CD4-positive, alpha-beta T cell treated with Interleukin-17A for 1 hour (primary cell): ENCODE data around the gene TMEM176B.

ENCODE experiments used
- DNase-seq: peaks from one replicate; pipeline ENCODE4 v3.0.0-alpha.2; 2020

Gene TMEM176B

DNA sequence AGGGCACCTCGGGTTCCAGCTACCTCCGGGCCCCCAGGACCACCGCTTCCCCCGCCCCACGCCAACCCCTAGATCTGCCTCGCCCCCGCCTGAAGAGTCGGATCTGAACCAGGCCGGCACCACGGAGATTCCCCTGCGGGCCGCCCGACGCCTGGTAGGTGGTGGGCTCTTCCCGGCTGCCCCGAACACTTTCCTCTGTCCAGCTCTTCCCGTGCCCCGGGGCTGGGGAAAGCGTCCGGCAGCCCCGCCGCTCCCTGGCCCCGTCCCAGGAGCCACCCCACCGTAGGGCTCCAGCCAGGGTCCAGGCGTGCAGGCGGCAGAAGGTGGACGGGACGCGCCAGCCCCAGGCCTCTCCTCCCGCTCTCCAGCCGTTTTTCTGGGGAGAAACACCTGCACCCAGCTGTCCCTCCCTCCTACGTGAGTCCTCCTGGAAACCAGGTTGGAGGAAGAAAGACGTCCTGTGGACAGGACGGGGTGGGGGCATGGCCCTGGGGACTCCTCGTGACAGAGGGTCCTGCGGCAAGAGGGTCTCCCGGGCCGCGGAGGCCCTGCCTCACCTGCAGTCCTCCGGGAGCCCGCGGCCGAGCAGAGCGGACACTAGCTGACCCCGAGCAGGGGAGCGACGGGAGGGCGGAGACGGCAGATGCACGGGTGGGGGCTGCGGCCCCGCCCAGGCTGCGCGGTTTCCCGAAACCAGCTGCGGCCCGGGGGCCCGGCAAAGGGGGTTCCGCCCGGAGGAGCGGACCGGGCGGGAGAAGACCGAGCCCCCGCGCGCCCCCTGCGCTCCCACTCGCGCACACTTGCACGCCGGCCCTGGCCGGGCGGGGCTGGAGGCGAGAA is at the start of gene TMEM176B:
Gene TMEM176B, minus strand, starts transcription at position 624 of the 840 bp plus-strand sequence. CDS start 3,795 bp downstream, outside the sequence.
- no peak for DNase-seq

DNA sequence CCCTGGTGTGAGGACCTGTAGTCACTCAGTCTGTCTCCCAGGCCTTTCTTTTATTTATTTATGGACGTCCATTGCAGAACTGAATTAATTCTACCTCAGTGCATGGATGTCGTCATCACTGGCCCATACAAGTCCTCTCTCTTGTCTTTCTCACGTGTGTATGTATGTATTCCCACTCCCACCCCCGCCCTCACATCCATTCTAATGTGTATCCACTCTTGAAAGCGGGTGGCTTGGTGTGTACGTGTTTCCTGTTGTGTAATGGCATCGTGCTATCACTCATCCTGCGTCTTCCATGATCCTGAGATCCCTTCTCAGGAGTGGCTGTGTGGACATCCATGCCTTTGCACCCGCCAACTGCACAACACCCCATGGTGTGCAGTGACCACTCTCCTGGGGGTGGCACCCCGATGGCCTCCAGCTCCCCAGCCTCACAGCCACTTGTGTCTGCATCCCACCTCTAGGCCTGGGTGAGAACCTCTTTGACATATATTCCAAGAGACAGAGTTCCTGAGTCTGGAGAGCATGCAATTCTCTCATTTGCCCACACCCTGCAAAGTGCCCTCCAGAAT is 49.1 kb upstream of the TMEM176B start:
- no peak for DNase-seq

DNA sequence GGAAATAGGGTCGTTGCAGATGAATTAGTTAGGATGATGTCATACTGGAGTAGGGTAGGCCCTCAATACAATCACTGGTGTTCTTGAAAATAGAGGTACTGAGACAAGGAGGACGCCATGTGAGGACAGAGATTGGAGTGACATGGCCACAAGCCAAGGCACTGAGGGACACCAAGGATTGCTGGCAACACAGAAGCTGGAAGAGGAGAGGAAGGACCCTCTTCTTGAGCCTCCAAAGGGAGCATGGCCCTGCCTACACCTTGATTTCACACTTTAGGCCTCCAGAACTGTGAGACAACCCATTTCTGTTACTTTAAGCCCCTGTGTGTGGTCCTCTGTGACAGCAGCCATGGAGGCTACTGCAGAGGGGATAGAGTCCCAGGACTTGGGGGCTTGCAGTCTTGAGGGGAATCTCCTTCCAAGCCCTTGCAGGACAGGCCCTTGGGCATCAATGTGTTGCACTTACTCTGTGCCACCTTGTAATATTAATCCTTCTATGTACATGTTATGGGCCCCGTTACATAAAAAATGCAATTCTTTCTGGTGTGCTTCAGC is 48.5 kb upstream of the TMEM176B start:
- DNase-seq, result no peak

DNA sequence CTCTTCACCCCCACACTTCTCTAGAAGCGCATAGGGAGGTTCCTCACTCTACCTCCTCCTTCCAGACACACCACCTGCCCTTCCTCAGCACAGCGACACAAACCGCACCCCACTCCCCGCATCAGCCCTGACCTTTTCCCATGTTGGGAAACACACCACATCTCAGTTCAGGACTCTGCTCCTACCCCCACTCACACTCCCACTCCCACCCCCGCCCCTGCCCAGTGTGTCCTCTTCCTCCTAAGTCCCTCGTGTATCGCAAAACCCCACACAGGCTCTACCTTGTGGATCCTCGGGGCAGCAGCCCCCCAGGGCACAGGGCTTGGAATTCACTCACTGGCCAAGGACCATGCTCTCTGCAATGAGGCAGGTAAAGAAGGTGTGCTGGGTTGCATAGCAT is 47.9 kb upstream of the TMEM176B start:
- no peak for DNase-seq

DNA sequence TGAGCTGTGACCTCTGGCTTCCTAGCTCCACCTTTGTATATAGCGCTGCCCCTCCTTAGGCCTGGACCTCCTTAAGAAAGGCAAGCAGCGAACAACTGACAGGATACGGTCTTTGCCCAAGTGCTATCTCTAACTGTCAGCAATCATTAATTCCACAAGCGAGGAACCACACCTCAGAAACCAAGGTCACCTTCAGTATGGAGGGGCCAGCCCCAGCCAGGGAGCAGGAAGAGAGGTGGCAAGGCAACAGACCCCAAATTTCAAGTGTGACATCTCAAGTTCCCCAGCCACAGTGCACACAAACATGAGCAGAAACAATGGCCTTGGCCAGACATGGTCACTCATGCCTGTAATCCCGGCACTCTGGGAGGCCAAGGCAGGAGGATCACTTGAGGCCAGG is 47.4 kb upstream of the TMEM176B start:
- no peak for DNase-seq

GRCh38 chr7:150846291-150847115 is 46.3 kb upstream of the TMEM176B start:
- DNase-seq, result no peak

DNA sequence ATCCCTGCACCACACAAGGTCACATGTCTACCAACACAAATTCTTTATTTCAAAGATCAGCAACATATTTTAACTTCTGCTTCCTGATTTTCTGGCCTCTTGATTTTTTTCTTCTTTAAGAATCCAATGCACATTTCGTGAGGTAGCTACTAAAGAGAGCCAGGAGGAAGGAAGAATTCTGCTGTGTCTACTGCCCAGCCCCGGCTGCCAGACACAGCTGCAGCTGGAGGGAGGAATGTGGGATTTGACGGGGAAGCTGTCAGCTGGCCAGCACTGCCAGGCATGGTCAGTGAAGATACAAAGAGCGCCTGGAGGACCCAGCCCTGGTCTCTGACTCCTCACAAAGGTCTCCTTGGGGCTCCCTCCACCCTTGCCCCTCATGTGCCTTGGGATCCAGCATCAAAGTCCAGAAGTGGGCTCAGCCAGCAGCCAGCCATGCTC is 45.3 kb upstream of the TMEM176B start:
- DNase-seq, result no peak

- DNase-seq, result no peak
Measured at GRCh38 chr7:150842716-150843115, 42.6 kb upstream of the TMEM176B start.

DNA sequence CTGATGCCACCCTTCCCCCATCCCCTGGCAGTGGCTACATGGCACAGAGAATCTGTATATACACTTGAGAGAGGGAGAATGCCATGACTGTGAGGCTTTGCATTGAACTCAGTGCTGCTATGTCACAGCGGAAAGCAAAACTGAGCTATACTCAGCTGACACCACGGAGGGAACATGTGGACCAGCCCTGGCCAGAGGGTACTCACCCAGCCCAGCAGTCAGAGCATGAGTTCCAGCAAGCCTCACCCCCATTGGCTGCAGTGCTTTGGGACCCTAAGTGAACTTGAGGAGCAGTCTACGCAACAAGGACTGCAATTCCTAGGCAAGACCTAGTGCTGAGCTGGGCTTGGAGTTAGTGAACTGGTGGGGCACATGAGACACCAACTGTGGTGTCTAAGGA is 41.9 kb upstream of the TMEM176B start:
- no peak for DNase-seq

GRCh38 chr7:150838965-150839650 is 38.9 kb upstream of the TMEM176B start:
- no peak for DNase-seq

- no peak for DNase-seq
Measured at GRCh38 chr7:150835702-150836280, 35.6 kb upstream of the TMEM176B start.

DNA sequence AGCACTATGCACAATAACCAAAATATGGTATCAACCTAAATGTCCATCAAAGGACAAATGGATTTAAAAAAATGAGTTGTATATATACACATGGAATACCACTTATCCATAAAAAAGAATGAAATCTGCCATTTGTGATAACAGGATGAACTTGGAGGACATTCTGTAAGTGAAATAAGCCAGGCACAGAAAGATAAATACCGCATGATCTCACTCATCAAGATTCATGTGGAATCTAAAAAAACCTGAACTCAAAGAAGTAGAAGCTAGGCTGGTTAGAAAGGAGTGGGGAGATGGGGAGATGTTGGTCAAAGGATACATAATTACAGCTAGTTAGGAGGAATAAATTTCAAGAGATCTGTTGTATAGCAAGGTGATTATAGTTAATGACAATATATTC is 34.9 kb upstream of the TMEM176B start:
- DNase-seq, result no peak

DNA sequence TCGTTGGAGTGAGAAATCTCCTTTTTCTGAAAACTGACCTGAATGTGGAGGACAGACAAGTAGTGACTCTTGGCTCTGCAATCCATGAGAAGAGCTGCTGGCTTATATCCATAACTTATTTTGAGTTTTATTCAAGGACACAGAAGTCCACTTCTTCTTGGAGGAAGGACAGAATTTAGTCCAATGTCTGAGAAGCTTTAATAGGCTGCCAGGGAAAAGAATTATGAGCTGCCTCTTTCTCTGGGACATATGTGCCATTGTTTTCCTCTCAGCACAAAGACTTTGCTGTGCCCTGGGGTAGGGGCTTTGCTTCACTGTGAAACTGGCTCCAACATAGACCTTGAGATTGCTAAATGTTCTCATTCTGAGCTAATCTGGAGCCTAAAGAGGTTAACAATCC is 31.7 kb upstream of the TMEM176B start:
- no peak for DNase-seq

DNA sequence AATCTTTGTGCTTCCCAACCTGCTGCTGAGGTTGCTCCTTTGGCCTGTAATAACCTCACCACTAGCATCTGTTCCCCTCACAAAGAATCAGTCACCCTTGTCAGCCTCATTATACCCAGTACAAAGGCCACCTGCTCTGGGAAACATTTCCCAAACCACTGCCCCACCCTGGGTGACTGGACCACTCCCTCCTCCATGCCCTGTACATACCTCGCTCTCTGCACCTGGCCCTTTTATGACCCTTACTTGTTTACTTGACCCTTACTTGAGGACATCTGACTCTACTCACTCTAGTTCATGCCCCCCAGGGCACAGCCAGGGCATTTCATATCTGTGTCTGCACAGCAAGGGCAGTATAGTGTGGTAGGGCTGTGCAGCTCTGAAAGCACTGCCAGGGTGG is 30.8 kb upstream of the TMEM176B start:
- DNase-seq, result no peak

DNA sequence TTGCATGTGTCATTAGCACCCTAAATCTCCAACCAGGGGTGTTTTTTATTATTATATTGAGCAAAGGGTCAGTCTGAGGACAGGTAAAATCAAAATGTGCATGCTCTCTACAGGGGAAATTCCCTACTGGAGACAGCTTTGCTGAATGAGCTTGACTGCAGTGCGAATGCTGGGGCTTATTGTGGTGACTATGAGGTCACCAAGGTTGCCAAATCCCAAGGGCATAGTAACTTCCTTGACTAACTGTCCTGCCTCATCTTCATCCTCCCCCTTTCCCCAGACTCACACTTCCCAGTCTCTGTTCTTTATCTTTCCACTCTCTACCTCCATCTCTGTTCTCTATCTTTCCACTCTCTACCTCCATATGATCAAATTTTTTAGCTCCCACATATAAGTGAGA is 29.3 kb upstream of the TMEM176B start:
- DNase-seq, result no peak

GRCh38 chr7:150828384-150828783 is 28.2 kb upstream of the TMEM176B start:
- no peak for DNase-seq

- no peak for DNase-seq
Measured at GRCh38 chr7:150826061-150826849, 26.1 kb upstream of the TMEM176B start.

DNA sequence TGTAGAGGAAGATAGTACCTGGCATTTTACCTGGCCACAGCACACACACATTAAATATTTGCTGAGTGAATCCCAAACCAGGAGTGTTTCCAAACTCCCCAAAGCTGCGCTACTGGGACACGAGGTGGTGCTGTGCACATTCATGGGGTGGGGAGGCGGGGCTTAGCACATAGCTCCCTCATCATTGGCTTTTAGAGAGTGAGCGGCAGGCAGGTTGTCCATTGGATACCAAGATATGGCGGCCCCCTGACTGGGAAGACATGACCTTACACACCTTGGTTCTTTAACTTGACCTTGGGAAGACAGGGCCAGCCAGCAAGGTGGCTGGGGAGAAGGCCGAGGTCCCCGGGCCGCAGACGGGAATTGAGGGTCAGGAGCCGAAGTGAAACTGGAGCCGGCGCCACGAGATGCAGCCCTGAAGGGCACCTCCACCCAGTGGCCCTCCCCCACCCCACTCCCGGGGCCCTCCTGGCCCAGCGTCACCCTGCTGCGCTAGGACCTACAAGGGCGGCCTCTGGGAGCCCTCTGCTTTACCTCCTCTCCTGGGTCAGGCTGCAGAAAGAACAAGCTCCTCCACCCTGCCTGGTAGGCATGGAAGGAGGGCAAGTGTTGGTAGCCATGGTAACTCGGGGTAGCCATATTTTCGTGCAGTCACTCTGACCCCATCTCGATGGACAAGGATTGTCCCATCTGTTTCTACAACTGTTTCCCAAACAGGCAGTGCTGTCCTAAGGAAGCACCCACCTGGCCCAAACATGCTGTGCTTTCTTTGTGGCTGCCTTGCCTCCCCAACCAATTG is 24.4 kb upstream of the TMEM176B start:
- DNase-seq, result no peak

DNA sequence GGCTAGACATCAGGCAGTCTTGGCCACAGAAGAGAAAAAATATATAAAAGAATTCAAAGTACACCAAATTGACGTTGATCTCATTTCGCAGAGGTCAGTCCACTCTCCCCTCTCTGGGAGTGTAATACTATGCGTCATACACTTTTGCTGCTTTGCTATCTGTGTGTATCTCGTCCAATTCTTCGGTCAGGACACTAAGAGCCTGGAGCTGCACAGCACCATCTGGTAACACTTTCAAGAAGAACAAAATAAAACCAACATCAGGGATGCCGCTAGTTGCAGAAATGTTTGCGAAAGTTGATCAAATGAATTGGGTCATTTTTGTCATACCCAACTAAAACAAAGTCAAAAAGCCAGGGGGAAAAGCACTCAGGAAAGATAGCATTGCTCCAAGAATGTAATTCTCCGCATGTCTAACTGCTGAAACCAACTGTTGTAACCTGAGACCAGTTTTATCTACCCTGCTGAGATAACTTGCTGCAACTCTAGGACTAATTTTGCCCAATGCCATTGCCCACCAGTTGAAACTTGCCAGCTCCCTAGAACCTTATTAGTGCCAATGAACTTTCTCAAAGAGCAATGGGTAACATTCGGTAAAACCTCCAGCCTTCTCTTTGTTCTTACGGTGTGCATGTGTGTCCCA is 23.4 kb upstream of the TMEM176B start:
- DNase-seq, result no peak

DNA sequence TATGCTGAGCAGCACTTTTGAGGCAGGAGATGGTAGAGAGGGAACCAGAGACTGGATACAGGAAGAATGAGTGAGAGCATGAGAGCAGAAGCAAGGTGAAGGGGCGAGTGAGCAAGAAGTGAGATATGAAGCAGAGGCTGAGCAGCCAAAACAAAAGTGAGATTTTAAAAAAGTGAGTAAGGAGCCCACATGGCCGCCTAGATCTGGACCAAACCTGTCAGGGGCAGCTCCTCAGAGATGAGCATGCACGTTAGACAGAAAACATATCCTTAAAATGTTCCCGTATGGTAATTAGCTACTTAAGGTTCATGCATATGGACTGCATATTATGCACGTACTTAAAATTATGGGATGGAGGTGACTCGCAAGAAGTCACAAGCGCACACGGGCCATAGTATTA is 22.9 kb upstream of the TMEM176B start:
- no peak for DNase-seq
